Bronchial epithelial cell (primary cell): Measurements from ENCODE around the gene TMEM11. TPM values are rescaled to one million over a fixed set of nuclear protein-coding genes. Genes with fewer than 3 reads are reported as not detected.

Experiments
- DNase-seq: peaks from one replicate; pipeline ENCODE4 v3.0.0-alpha.2; 2010; ENCODE audit warnings: low read depth
- FAIRE-seq: peaks from 2 replicates; lab custom pipeline; 2011; peaks lifted over from hg19 to GRCh38; lab: Jason Lieb, UNC
- H3K27me3 ChIP-seq: 2 replicates; pipeline ENCODE4 v1.5.1; 2011; ENCODE audit warnings: low read length; ENCODE audit not compliant: control insufficient read depth, insufficient read depth
- H3K36me3 ChIP-seq: 2 replicates; pipeline ENCODE4 v1.5.1; 2011; ENCODE audit warnings: low read length; ENCODE audit not compliant: control insufficient read depth, insufficient read depth
- H3K4me3 ChIP-seq: 2 replicates; pipeline ENCODE4 v1.5.1; 2011; ENCODE audit warnings: mild to moderate bottlenecking, low read depth, low read length, control low read depth
- CTCF ChIP-seq: IDR thresholded peaks from 2 replicates; pipeline ENCODE4 v1.5.1; 2011; ENCODE audit warnings: mild to moderate bottlenecking, moderate library complexity, low read length, control low read depth, inconsistent platforms; ENCODE audit not compliant: insufficient read depth, severe bottlenecking
- total RNA-seq: library from RNA; depleted of rRNA; stranded (reverse); fragments of >200 nt; gene quantifications from 2 replicates; pipeline ENCODE4 v1.2.1, GENCODE V29; 2014

TMEM11 gene
- total RNA-seq, 1 donor from 2014 or later: 15.8 TPM

- Histone ChIP-seq H3K4me3 (no peak overlapping the region), H3K27me3 (no peaks in the 10 kb centered on the region), H3K36me3 (no peaks in the 10 kb centered on the region)
- no peak for DNase-seq
- FAIRE-seq: no peak
- TF ChIP-seq CTCF: no peak
These were observed 52.2 kb downstream of the TMEM11 start for GRCh38 chr17:21161498-21162393.

- Histone ChIP-seq H3K27me3 (no peaks in the 10 kb centered on the region), H3K36me3 (no peaks in the 10 kb centered on the region), H3K4me3 (no peak overlapping the region)
- FAIRE-seq: no peak
- no peak for DNase-seq
- TF ChIP-seq CTCF: no peak
These were observed 53.6 kb downstream of the TMEM11 start for GRCh38 chr17:21160401-21160800.

GRCh38 chr17:21157586-21158370, 56.2 kb downstream of the TMEM11 start:
- no peak for DNase-seq
- no peak for FAIRE-seq
- Histone ChIP-seq H3K27me3 (no peaks in the 10 kb centered on the region), H3K36me3 (no peaks in the 10 kb centered on the region), H3K4me3 (no peak overlapping the region)
- TF ChIP-seq CTCF: no peak

GRCh38 chr17:21152731-21153130, 61.2 kb downstream of the TMEM11 start:
- Histone ChIP-seq H3K4me3 (no peak overlapping the region), H3K27me3 (no peaks in the 10 kb centered on the region), H3K36me3 (no peaks in the 10 kb centered on the region)
- FAIRE-seq (no peak), DNase-seq (no peak)
- no peak for TF ChIP-seq CTCF

- no peaks in the 10 kb centered on the region for H3K36me3 ChIP-seq
- DNase-seq (no peak), FAIRE-seq (no peak)
- H3K4me3 ChIP-seq: no peak overlapping the region
- no peaks in the 10 kb centered on the region for H3K27me3 ChIP-seq
- no peak for TF ChIP-seq CTCF
These were observed 64.3 kb downstream of the TMEM11 start for GRCh38 chr17:21149621-21150020.

Other genes with a start within 250 kb of the TMEM11 start
- 150 and 165 TPM in 2 replicates for gene USP22, start 171.2 kb downstream of the TMEM11 start, total RNA-seq
- gene DHRS7B, start 87.2 kb downstream of the TMEM11 start, total RNA-seq: 24.7 and 29.6 TPM in 2 replicates
- 0.53 and 0.77 TPM in 2 replicates for gene NATD1, start 39.2 kb upstream of the TMEM11 start, total RNA-seq
- 5.3 and 7.7 TPM in 2 replicates for gene MAP2K3, start 70.5 kb upstream of the TMEM11 start, total RNA-seq
- under 0.01 and 0.13 TPM in 2 replicates for gene KCNJ12, start 162.2 kb upstream of the TMEM11 start, total RNA-seq